Transverse colon (tissue), 3 donors: ENCODE data around the gene NCKAP5.

ENCODE experiments used
- CTCF ChIP-seq, 5 experiments: fragments of 200-600 bp in 3 of 5; fragments of 450-650 bp in 2 of 5; sonication (generic) in 3 of 5; IDR thresholded peaks; 1 replicate in 2 of 5; 2 replicates in 3 of 5; pipeline ENCODE4 v1.5.1; 2016 to 2017; ENCODE audit warnings: antibody characterized with exemption in 5 of 5, inconsistent platforms in 3 of 5, mild to moderate bottlenecking in 2 of 5, moderate library complexity in 1 of 5
- EP300 ChIP-seq: sonication (generic); formaldehyde crosslinking; IDR thresholded peaks from one replicate; pipeline ENCODE4 v1.6.1; 2017; ENCODE audit warnings: antibody characterized with exemption, low read depth

- no peak for TF ChIP-seq CTCF (IDR thresholded peaks at IDR 0.05)
- no peak for TF ChIP-seq EP300
These were observed 779.9 kb downstream of the NCKAP5 start for GRCh38 chr2:132788310-132788838.
